GM18909 (cell line): Measurements from ENCODE around the gene BSCL2.
"Not testable (repeated sequence)": the region's sequence is repeated elsewhere in the genome, so short reads cannot be mapped to it uniquely, and the experiment has no call there.

ENCODE experiments used
- ATAC-seq: cut with Tn5 transposase; IDR thresholded peaks from one replicate; pipeline ENCODE4 v1.9.1; 2021; ENCODE audit warnings: mild to moderate bottlenecking; ENCODE audit not compliant: unreplicated experiment, poor library complexity

The BSCL2 gene

DNA sequence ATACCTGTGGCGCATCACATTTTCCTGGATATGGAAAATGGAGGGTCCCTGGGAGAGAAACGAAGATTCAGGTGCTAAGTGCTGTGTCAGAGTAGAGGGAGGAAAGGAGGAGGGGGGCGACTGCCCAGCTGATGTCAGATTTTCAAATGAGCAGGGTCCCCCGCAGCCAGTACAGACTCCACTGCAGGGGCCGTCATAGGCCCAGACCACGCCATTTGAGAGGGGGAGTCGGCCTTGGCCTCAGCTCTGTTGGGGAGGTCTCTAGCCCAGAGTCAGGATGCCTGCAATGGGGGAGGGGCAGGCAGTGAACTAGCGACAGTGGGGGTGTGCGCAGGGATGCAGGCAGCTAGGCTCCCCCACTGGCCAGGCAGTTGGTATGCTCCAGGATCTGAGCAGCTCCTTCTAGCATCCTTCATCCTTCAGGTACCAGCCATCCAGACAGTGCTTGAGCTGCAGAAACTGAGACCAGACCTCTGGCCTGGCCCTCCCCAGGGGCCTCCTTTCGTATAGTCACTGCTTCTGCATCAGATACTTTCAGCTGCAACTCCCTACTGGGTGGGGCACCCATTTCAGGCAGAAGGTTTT, at the start of gene BSCL2, which contains the start of gene GNG3:
Gene BSCL2, minus strand, starts transcription at position 148 of the 585 bp plus-strand sequence. CDS start 229 bp downstream, outside the sequence.
Gene GNG3, plus strand, starts transcription at position 400 of the 585 bp plus-strand sequence. CDS start 620 bp downstream, outside the sequence.
- no peak for ATAC-seq

DNA sequence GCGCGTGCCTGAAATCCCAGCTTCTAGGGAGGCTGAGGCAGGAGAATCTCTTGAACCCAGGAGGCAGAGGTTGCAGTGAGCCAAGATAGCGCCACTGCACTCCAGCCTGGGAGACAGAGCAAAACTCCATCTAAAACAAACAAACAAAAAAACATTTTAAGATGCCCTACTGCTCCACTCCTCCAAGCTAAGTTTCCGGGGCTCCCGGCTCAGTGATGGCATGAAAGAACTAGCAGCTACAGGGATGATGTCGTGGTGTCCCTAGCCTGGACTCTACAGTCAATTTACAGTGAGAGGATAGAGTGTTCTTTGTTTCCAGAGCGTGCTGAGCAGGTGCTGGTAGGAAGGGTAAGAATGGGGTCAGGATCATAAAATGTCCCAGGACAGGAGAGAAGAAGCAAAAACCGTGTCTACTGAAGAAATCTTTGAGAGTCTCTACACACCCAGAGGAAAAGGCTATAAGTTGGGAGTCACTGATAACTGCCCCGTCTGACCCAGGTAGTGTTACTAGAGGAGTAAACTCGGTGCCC, 47.9 kb upstream of the BSCL2 start:
- ATAC-seq: no peak

DNA sequence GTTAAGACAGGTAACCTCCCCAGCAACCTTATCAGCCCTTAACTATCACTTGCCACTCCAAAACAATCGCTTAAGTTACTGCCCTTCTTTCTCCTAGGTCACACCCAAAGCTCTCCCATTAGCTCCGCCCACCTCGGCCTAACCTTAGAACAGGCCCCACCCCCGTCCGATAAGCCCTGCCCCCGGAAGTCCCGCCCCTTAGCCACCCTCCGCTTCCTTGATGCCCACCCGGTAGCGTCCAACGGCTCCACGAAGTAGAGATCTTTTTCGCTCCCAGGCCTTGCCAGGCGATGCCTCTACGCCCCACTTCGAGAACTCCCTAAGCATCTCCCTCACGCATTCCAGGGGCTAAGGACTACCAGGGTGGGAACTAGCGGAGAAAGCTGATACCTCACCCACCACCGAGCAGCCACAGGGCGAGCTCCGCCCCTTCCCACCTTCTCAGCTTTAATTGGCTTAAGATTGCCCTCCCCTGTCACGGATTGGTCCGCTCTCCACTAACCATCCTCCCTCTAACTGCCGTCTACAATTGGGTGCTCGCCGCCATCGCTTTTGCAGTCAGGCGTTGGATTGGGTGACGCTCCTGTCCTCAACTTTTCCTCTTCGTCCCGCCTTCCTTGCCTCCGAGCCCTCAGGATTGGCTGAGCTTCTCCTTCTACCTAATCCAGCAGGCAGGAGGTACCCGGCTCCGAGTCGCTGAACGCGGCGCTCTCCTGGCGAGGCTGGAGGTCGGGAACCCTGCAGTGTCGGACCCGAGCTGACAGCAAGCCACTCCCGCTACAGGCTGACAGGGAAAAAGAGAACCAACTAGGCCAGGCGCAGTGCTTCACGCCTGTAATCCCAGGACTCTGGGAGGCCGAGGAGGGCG, 46.7 kb upstream of the BSCL2 start, which contains the start of gene ZBTB3:
Gene ZBTB3, minus strand, starts transcription at position 425 of the 868 bp plus-strand sequence. CDS start 496 bp downstream, outside the sequence.
- ATAC-seq: peak; percentile 97

DNA sequence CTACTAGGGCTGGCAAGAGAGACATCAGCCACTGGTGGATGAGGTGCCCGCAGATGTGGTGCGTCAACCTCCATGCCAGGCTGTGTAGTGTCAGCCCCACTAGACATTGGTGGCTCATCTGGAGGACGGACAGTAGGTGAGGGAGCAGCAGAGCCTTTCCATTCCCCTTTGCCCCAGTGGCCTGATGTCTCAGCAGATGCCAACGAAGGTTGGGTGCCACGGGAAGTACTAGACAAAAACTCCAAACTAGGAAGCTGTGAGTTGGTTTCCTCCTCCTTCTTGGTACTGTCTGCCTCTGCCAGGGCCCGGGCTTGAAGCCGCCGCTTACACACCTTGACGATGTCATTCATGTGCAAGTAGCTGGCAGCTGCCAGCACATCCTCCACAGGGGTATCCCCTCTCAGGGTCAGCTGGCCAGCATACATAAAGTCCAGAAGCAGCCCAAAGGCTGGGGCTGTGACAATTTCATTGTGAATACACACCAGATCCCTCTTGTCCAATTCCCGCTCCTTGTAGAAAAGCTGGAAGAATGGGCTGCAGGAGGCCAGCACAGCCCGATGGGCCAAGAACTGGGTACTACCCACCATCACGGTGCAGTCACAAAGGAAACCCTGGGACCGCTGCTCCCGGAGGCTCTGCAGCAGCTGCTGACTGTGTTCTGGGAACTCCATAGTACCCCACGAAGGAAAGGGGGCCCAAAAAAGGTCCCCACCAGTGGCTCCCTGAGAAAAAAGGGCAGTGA, 45.9 kb upstream of the BSCL2 start:
- no peak for ATAC-seq

DNA sequence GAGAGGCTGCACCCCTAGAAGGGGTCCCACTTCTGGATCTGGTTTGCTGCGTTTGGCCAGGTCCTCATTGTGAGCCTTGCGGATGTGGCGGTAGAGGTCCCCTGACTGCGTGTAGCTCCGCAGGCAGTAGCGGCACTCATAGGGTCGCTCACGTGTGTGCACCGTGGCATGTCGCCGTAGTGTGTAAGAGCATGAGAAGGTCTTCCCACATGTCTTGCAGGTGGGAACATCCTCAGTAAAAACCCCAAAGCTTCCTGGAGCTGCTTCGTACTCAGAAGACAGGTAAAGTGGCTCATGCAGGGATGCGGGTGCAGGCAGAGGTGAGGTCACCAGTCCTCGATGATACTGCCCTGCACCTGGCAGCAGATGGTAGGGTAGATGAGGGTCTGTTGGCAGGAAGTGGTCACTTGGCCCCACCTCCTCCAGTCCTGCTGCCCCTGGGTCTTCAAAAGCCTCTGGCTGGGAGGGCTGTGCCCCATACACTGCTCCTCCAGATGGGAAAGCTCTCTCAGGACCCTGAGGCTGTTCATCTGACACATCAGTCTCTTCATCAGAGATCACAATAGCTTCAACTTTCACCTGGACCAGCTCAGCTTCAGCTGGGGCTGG, 45.1 kb upstream of the BSCL2 start:
- ATAC-seq: no peak

DNA sequence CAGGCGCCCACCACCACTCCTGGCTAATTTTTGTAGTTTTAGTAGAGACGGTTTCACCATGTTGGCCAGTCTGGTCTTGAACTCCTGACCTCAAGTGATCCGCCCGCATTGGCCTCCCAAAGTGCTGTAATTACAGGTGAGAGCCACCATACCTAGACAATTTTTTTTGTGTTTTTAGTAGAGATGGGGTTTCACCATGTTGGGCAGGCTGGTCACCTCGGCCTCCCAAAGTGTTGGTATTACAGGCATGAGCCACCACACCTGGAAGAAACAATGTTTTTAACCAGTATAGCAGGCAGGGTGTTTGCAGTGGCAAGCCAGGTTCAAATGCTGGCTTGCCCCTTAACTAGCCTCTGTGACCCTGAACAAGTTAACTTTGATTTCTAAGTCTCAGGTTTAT, 42.7 kb upstream of the BSCL2 start:
- not testable (repeated sequence) for ATAC-seq

DNA sequence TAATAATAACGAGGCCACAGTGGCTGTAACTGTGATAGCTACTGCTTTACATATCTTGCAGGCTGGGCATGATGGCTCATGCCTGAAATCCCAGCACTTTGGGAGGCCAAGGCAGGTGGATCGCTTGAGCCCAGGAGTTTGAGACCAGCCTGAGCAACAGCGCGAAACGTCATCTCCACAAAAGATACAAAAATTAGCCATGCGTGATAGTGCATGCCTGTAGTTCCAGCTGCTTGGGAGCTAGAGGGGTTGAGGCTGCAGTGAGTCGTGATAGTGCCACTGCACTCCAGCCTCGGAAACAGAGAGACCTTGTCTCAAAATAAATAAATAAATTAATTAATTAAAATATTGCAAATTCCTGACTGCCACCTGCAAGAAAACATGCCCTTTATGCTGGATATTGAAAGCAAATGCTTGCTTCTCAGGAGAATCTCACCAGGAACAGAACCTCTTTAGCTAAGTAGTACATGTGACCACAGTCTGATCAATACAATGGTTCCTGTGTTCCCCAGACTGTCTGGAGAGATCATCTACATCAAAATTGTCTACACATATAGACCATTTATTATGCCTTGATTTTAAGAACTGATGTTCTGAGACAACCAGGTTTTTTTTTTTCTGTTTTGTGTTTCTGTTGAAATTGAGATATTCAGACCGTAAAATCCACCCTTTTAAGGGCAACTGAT, 40.4 kb upstream of the BSCL2 start:
- ATAC-seq: no peak

DNA sequence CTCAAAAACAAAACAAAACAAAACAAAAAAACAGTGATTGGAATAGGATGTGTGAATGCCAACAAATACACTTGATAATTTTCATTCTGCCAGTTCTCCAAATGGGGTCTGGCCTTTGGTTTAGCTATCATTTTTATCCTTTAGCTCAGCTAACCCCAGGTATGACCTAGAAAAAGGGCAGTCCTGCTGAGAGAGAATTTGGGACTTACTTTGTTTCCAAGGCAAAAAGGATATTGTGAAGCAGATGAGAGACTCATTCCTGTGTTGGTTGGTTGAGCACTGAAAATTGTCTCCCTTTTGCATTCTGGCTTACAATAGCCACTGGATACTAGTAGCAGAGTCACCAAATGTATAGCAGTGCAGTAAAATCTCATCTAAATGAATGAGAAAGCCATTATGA, 30.0 kb upstream of the BSCL2 start:
- no peak for ATAC-seq

DNA sequence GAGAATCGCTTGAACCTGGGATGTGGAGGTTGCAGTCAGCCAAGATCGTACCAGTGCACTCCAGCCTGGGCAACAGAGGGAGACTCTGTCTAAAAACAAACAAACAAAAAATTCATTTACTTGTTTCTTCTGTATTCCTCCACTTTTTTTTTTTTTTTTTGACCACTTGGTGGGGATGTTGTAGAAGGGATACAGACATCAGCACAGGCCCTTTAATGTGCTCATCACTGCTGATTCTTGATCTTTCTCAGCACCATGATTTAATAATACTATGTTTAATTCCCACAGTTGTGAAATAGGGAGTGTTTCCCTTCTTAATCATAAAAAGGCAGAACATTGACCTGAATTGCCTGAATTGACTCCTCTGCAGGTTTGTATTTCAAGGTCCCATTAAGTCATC, 25.6 kb upstream of the BSCL2 start:
- no peak for ATAC-seq

DNA sequence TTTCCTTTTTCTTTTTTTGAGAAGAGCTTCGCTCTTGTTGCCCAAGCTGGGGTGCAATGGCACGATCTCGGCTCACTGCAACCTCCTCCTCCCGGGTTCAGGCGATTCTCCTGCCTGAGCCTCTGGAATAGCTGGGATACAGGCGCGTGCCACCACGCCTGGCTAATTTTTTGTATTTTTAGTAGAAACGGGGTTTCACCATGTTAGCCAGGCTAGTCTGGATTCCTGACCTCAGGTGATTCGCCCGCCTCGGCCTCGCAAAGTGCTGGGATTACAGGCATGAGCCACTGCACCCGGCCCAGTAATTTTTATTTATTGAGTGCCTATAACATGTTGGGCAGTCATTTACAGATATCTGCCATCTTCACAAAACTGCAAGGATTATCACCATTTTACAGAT, 22.9 kb upstream of the BSCL2 start:
- not testable (repeated sequence) for ATAC-seq

DNA sequence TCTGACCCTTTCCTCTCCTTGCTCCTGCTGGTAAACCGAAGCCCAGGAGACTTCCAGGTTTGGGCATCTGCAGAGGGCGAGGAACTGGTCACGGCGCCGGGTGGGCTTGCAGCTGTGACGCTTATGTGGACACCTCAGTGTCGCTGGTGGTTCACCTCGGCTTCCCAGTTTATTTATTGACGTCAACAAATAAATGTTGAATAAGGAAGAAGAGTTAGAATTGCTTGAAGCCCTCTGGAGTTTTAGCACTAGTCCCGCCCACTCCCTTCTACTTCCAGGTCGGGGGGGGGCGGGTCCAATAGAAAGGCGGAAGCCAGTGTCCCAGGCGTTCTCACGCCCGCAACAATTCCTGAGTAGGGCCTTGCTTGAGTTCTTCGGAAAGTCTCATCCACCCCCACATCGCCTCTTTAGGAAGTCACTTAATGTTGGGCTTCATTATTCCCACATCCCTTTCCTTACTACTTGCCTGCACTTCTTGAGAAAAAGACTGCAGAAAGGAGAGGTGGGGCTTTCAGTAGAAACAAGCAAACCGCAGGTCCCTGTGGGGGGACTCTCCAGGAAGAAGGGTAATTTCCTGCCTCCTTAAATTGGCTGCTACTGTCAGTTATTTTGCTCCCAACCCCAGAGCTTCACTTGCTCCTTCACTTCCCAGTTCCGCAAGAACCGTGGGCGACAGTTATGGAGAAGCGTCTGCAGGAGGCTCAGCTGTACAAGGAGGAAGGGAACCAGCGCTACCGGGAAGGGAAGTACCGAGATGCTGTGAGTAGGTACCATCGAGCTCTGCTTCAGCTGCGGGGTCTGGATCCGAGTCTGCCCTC, 21.2 kb upstream of the BSCL2 start, which contains the start of gene TTC9C:
Gene TTC9C, plus strand, starts transcription at position 316 of the 818 bp plus-strand sequence. Its CDS starts 363 bp downstream, at position 679.
- ATAC-seq: peak; percentile 22

DNA sequence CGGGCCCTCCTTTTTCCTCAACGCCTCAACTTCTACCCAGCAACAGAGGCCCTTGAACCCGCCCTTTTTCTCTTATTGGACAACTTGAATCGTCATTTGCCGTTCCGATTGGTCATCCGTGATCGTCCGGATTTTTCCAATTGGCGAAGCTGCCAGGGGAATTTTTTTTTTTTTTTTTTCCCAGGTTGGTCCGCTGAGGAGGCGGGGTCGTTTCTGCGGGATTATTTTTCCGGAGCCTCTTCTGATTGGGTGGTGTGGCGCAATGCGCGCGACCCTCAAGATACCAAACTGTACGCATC, 20.6 kb upstream of the BSCL2 start:
- ATAC-seq: peak; percentile 63

DNA sequence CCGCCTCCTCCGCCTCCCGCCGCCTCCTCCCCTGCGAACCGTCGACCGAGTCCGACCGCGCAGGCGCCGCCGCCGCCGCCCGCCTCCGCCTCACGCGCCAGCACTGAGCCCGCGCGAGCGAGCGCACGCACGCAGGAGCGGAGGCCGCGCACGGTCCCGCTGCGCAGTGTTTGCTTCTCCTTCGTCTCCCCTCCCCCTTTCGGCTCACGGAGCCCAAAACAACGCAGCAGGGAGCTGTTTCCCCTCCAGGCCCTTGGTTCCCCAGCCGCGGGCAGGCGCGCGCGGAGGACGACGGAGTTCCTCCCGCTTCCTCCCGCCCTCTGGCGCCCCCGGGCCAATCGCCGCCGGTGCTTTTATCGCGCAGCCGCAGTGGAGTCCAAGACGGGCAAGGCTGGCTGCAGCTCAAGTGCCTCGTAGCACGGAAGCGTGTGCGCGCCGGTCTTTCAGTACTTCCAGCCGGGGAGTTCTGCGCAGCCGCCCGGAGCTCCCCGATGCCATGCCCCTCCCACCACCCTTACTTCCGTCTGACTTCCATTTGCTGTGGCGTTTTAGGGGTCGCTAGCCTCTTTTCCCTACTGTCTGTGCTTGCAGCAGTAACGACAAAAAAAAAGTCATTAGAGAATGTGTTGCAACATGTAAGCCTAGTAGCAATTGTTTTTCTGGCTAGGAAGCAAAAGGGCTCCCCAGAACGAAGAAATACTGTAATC, 20.1 kb upstream of the BSCL2 start, which contains the start of gene HNRNPUL2:
Gene HNRNPUL2, minus strand, starts transcription at position 293 of the 707 bp plus-strand sequence. CDS start 301 bp downstream, outside the sequence.
- ATAC-seq: peak; percentile 76

DNA sequence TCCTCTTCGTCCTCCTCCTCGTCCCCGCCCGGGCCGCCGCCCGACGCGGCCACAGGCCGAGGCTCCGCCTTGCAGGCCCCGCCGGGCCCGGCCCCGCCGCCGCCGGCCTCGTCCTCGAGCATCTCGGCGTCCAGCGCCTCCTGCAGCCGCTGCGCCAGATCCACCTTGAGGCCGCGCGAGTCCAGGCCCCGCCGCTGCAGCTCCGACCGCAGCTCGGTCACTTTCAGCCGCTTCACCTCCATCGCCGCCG, 19.6 kb upstream of the BSCL2 start:
- ATAC-seq: no peak

DNA sequence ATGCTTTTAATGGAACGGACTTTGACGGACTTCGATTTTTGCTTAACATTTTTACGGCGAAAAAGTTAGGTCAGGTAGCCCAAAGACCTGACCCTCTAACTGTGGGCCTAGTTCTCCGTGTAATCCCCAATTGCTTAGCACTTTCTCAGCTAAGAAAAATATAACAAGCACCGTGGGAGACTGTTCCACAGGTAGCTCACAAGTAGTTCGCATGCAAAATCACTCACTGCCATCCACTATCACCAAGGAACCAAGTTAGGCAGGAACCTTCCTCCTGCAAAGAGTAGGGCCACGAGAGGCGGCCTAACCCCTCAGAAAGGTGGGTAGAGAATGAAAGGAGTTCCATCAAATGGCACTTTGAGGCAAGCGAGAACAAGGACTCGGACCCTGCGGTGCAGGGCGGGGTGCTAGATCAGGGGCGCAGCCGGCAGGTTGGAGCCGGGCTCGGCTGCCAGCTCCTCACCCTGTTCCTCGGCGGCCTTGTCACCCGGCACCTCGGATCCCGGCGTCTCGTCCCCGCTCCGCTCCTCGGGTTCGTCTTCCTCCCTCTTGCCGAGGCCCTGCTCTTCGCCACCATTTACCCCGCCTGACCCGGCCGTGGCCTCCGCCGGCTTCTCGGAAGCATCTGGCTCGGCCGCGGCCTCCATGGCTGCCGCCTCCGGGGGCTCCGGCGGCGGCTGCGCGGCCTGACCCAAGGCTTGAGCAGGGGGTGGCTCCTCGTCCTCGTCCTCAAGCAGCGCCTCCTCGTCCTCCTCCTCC, 19.1 kb upstream of the BSCL2 start:
- no peak for ATAC-seq

DNA sequence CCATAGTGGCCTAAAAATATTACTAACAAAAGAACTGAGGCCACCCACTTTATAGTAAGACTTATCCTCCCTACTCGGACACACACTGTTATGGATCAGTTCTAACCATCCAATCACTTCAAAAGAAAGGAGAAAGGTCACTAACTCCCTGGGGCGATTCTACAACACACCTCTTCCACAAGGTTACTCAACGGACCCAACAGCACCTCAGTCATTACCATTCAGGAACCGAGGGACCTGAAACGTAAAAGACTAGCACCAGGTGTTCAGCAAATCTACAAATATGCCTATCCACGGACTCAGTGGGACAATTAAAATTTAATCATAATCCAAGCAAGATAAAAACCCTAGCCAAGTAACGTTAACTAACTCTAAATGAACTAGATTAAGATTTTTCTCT, 18.4 kb upstream of the BSCL2 start:
- ATAC-seq: no peak

DNA sequence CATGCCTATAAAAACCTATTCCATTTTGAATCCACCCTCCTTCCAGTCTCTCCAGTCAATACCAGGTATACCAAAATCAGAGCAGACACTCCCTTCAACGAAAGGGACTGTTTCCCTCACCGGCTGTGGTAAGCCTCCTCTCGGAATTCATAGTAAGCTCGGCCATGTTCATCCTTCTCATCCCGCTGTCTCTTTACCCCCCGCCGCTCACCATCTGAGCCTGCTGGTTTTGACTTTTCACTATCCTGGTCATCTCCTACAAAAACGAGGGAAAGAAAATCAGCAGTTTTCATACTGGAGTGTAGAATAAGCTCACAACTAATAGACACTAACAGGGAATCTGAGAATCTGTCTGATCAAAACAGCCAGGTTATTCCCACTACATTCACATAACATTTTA, 16.9 kb upstream of the BSCL2 start:
- no peak for ATAC-seq

DNA sequence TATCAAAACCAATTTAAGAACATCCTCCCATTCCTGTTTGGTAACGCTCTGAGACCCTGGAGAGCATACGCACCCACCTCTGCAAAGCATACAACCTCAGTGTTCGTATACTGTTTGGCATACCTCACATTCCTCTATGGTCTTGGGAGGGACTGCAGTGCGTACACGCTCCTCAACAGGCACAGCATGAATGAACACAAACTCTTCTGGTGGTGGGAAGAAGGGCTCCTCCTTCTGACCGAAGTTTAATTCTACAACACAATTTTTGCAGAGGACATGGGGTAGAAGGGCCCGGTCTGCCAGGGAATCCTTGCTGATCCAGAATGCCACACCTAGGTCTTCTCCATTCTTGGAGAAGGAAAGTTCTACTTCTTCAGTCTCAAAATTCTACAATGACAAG, 14.8 kb upstream of the BSCL2 start:
- ATAC-seq: no peak
